Measurements from ENCODE around the gene AGAP3. TPM values are rescaled to one million over a fixed set of nuclear protein-coding genes. Genes with fewer than 3 reads are reported as not detected.

Gene AGAP3
- total RNA-seq, 2 donors from 2014 or later, result 50.8 to 79.2 TPM

GRCh38 chr7:151043959-151044358, 42.3 kb upstream of the AGAP3 start:
- H3K9ac ChIP-seq (ENCODE audit: low read depth in 2 of 2, low read length in 2 of 2), result no peak overlapping the region
- TF ChIP-seq, protein P1, sequence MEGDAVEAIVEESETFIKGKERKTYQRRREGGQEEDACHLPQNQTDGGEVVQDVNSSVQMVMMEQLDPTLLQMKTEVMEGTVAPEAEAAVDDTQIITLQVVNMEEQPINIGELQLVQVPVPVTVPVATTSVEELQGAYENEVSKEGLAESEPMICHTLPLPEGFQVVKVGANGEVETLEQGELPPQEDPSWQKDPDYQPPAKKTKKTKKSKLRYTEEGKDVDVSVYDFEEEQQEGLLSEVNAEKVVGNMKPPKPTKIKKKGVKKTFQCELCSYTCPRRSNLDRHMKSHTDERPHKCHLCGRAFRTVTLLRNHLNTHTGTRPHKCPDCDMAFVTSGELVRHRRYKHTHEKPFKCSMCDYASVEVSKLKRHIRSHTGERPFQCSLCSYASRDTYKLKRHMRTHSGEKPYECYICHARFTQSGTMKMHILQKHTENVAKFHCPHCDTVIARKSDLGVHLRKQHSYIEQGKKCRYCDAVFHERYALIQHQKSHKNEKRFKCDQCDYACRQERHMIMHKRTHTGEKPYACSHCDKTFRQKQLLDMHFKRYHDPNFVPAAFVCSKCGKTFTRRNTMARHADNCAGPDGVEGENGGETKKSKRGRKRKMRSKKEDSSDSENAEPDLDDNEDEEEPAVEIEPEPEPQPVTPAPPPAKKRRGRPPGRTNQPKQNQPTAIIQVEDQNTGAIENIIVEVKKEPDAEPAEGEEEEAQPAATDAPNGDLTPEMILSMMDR (IDR thresholded peaks at IDR 0.05), result no peak
- no peak for DNase-seq

GRCh38 chr7:151045262-151045661, 41.0 kb upstream of the AGAP3 start:
- DNase-seq, result no peak
- H3K4me3 ChIP-seq, result no peak overlapping the region
- H3K27ac ChIP-seq, result no peak overlapping the region
- TF ChIP-seq, protein P1 (IDR thresholded peaks at IDR 0.05), result no peak
- no peaks in the 10 kb centered on the region for H3K9me3 ChIP-seq
- H3K4me1 ChIP-seq, result no peaks in the 10 kb centered on the region
- intact Hi-C loops (cut with DNase I), result no loop called here
- H3K9ac ChIP-seq (ENCODE audit: low read depth in 2 of 2, low read length in 2 of 2), result no peak overlapping the region
- no peaks in the 10 kb centered on the region for H3K36me3 ChIP-seq
- H3K27me3 ChIP-seq, result no peaks in the 10 kb centered on the region

More at GRCh38 chr7:151043959-151044358, 42.3 kb upstream of the AGAP3 start:
- intact Hi-C loops (cut with DNase I), result no loop called here
- Histone ChIP-seq H3K9me3 (no peaks in the 10 kb centered on the region), H3K27me3 (no peaks in the 10 kb centered on the region), H3K27ac (no peak overlapping the region), H3K36me3 (no peaks in the 10 kb centered on the region), H3K4me1 (no peaks in the 10 kb centered on the region), H3K4me3 (no peak overlapping the region)

- Histone ChIP-seq H3K9me3 (no peaks in the 10 kb centered on the region), H3K27ac (no peak overlapping the region), H3K36me3 (no peaks in the 10 kb centered on the region), H3K9ac (ENCODE audit: low read depth in 2 of 2, low read length in 2 of 2) (no peak overlapping the region), H3K4me3 (no peak overlapping the region), H3K27me3 (no peaks in the 10 kb centered on the region), H3K4me1 (peaks cover 1% of the 10 kb centered on the region)
- TF ChIP-seq, protein P1 (IDR thresholded peaks at IDR 0.05), result no peak
- no peak for DNase-seq
- intact Hi-C loops (cut with DNase I), result no loop called here
Observed at GRCh38 chr7:151045967-151046366, 40.3 kb upstream of the AGAP3 start.

GRCh38 chr7:151046603-151047573, 39.4 kb upstream of the AGAP3 start:
- Histone ChIP-seq H3K9ac (ENCODE audit: low read depth in 2 of 2, low read length in 2 of 2) (no peak overlapping the region), H3K4me3 (no peak overlapping the region), H3K36me3 (no peaks in the 10 kb centered on the region), H3K27me3 (no peaks in the 10 kb centered on the region), H3K4me1 (peaks cover 7% of the 10 kb centered on the region), H3K9me3 (no peaks in the 10 kb centered on the region), H3K27ac (no peak overlapping the region)
- intact Hi-C loops (cut with DNase I), result no loop called here
- DNase-seq, result peak; percentile 31
- TF ChIP-seq, protein P1 (IDR thresholded peaks at IDR 0.05), result no peak

DNA sequence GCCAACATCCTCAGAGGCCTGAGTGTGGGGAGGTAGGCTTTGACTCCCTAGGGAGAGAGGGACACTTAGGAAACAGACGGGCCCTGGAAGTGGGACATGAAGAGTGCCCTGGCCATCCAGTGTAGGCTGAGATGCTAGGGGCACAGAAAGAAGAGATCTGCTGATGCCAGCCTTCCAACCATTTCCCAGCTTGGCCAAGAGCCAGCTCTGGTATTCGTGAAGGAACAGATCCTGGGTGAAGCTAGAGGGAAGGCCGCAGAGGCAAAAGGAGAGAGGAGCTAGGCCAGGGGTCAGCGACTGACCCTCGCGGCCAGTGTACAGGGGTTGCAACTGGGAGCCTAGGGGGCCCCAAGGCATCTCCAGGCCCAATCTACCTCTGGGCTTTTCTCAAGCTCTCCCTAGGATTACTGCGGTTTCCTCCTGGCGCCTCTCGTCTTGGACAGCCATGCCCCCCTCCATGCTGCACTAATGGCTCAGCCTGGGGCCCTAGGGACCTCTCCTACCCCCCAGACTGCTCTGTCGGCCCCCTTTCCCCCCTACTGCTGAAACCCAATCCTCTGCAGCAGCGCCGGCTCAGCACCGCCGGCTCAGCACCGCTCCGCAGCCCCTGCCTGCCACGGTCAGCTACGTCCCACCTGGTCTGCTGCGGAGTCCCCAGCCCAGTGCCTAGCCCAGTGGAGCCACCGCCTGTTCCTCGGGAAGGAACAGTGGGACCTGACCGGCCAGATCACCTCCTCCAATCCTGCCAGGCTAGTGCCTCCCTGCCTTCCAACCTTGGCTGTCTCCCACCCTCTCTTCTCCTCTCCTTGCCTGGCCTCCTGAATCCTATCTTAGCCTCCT, 38.1 kb upstream of the AGAP3 start, which contains the start of gene ASIC3:
Gene ASIC3, plus strand, starts transcription at position 556 of the 840 bp plus-strand sequence. CDS start 355 bp downstream, outside the sequence.
- Histone ChIP-seq H3K4me3 (no peak within 1 kb of the TSS), H3K4me1 (peaks cover 7% of the 10 kb centered on the region), H3K9ac (ENCODE audit: low read depth in 2 of 2, low read length in 2 of 2) (no peak within 1 kb of the TSS), H3K36me3 (no peaks in the 10 kb centered on the region), H3K27me3 (no peaks in the 10 kb centered on the region), H3K27ac (no peak within 1 kb of the TSS), H3K9me3 (no peaks in the 10 kb centered on the region)
- no peak for DNase-seq
- intact Hi-C loops (cut with DNase I), result no loop called here
- TF ChIP-seq, protein P1 (IDR thresholded peaks at IDR 0.05), result no peak

Measured in colonic mucosa (tissue), 4 donors.